GM23338 (cell line): ENCODE measurements around the gene PSORS1C1. TPM values are rescaled to one million over a fixed set of nuclear protein-coding genes. Genes with fewer than 3 reads are reported as not detected.

Experiments
- ATAC-seq: fragments of 200-7000 bp; cut with Tn5 transposase; 3 replicates; pipeline ENCODE4 v1.9.1; 2020
- DNase-seq: peaks from one replicate; pipeline ENCODE4 v3.0.0-alpha.2; 2015; ENCODE audit warnings: low spot score
- H2AFZ ChIP-seq: fragments of 200-600 bp; sonication (generic); 2 replicates; pipeline ENCODE4 v1.8.0; 2016; ENCODE audit warnings: antibody characterized with exemption, mild to moderate bottlenecking, moderate library complexity
- H3F3A ChIP-seq: fragments of 200-600 bp; sonication (generic); replicated peaks from 2 replicates; pipeline ENCODE4 v1.8.0; 2017; ENCODE audit warnings: antibody characterized with exemption, mixed run types, low read depth
- H3K27ac ChIP-seq: fragments of 200-600 bp; sonication (generic); 2 replicates; pipeline ENCODE4 v1.6.1; 2016; ENCODE audit warnings: low read depth
- H3K27me3 ChIP-seq: fragments of 200-600 bp; sonication (generic); 2 replicates; pipeline ENCODE4 v1.8.0; 2016; ENCODE audit warnings: mild to moderate bottlenecking, mixed run types, moderate library complexity; ENCODE audit not compliant: insufficient read depth
- H3K36me3 ChIP-seq: fragments of 200-600 bp; sonication (generic); 2 replicates; pipeline ENCODE4 v1.8.0; 2016; ENCODE audit warnings: mild to moderate bottlenecking; ENCODE audit not compliant: insufficient read depth
- H3K4me1 ChIP-seq: fragments of 200-600 bp; sonication (generic); 2 replicates; pipeline ENCODE4 v1.8.0; 2016; ENCODE audit warnings: mild to moderate bottlenecking, moderate library complexity; ENCODE audit not compliant: insufficient read depth
- H3K4me2 ChIP-seq: fragments of 200-600 bp; sonication (generic); 2 replicates; pipeline ENCODE4 v1.7.1; 2017; ENCODE audit warnings: mixed run types
- H3K4me3 ChIP-seq: fragments of 200-600 bp; sonication (generic); 2 replicates; pipeline ENCODE4 v1.6.1; 2016; ENCODE audit warnings: mixed run types
- H3K79me2 ChIP-seq: fragments of 200-600 bp; sonication (generic); replicated peaks from 2 replicates; pipeline ENCODE4 v1.8.0; 2017; ENCODE audit warnings: mild to moderate bottlenecking; ENCODE audit not compliant: insufficient read depth
- H3K9me2 ChIP-seq: fragments of 200-600 bp; sonication (generic); 2 replicates; pipeline ENCODE4 v1.8.0; 2017; ENCODE audit not compliant: insufficient read depth
- H4K20me1 ChIP-seq: fragments of 200-600 bp; sonication (generic); replicated peaks from 2 replicates; pipeline ENCODE4 v1.8.0; 2017; ENCODE audit warnings: mild to moderate bottlenecking; ENCODE audit not compliant: insufficient read depth
- H3K27ac Mint-ChIP-seq: 2 replicates; pipeline ENCODE4 v1.8.0; 2020; ENCODE audit warnings: inconsistent platforms, mild to moderate bottlenecking, moderate library complexity, mixed read lengths
- H3K27me3 Mint-ChIP-seq: 3 replicates; pipeline ENCODE4 v1.8.0; 2022; ENCODE audit warnings: low read depth, mild to moderate bottlenecking, moderate library complexity, mixed read lengths, inconsistent platforms; ENCODE audit not compliant: insufficient read depth, poor library complexity
- H3K36me3 Mint-ChIP-seq: 3 replicates; pipeline ENCODE4 v1.8.0; 2021; ENCODE audit warnings: low read depth, mild to moderate bottlenecking, inconsistent platforms, moderate library complexity, mixed read lengths
- H3K4me1 Mint-ChIP-seq: 3 replicates; pipeline ENCODE4 v1.8.0; 2020; ENCODE audit warnings: mild to moderate bottlenecking, inconsistent platforms, mixed read lengths
- H3K4me3 Mint-ChIP-seq: 3 replicates; pipeline ENCODE4 v1.8.0; 2021; ENCODE audit warnings: moderate library complexity, mild to moderate bottlenecking, inconsistent platforms, mixed read lengths
- H3K9me3 Mint-ChIP-seq: 3 replicates; pipeline ENCODE4 v1.8.0; 2020; ENCODE audit warnings: moderate library complexity, mild to moderate bottlenecking, inconsistent platforms, mixed read lengths
- CTCF ChIP-seq, 2 experiments: fragments of 200-600 bp in 1 of 2; sonication (generic) in 1 of 2; conservative IDR thresholded peaks; 2 replicates each; pipeline versions ENCODE4 v1.5.1 to v1.6.1; 2016 to 2017; ENCODE audit warnings: antibody characterized with exemption in 2 of 2, low read depth in 2 of 2, mild to moderate bottlenecking in 2 of 2, moderate library complexity in 1 of 2
- EZH2phosphoT487 ChIP-seq: fragments of 200-600 bp; sonication (generic); IDR thresholded peaks from one replicate; pipeline ENCODE4 v1.8.1; 2018; ENCODE audit warnings: antibody characterized with exemption; ENCODE audit not compliant: unreplicated experiment
- JUNB ChIP-seq: IDR thresholded peaks from one replicate; pipeline ENCODE4 v1.6.1; 2016; ENCODE audit warnings: antibody characterized with exemption; ENCODE audit not compliant: unreplicated experiment
- REST ChIP-seq: IDR thresholded peaks from one replicate; pipeline ENCODE4 v1.6.1; 2018; ENCODE audit warnings: antibody characterized with exemption; ENCODE audit not compliant: unreplicated experiment
- ZNF331 ChIP-seq: fragments of 250-450 bp; sonication (Bioruptor Pico); IDR thresholded peaks from 2 replicates; pipeline ENCODE4 v1.5.0; 2020; ENCODE audit warnings: low read depth, mild to moderate bottlenecking, moderate library complexity
- ZNF462 ChIP-seq: fragments of 250-450 bp; sonication (Bioruptor Pico); IDR thresholded peaks from 2 replicates; pipeline ENCODE4 v1.5.0; 2020; ENCODE audit warnings: mild to moderate bottlenecking, moderate library complexity
- polyA plus RNA-seq: library from polyadenylated mRNA; unstranded; fragments of >200 nt; fragmentation: Nextera tagmentation; extraction: Ambion mirVana; gene quantifications from 2 replicates; pipeline ENCODE4 v1.2.1, GENCODE V29; 2016
- total RNA-seq: library from RNA; depleted of rRNA; stranded (reverse); fragments of >200 nt; shearing (Covaris generic); gene quantifications from 2 replicates; pipeline ENCODE4 v1.2.3, GENCODE V29; 2014
- TF ChIP-seq, protein P1 (sequence below): IDR thresholded peaks from 2 replicates; pipeline ENCODE4 v1.6.1; 2016; ENCODE audit warnings: antibody characterized with exemption

The PSORS1C1 gene
- total and polyA plus RNA-seq, 2 experiments from 2014 or later, result not detected

DNA sequence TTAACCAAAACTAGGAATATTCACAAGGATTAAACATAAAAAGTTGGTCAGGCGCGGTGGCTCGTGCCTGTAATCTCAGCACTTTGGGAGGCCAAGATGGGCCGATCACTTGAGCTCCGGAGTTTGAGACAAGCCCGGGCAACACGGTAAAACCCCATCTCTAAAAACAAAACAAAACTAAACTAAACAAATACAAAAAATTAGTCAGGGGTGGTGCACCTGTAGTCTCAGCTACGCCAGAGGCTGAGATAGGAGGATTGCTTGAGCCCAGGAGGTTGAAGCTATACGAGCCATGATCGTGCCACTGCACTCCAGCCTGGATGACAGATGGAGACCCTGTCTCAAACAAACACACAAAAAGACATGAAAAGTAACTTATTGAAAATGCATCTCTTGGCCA, 21.1 kb downstream of the PSORS1C1 start:
- TF ChIP-seq EZH2phosphoT487 (no peak), JUNB (no peak), ZNF331 (CRISPR knock-in tag) (no peak), CTCF (conservative IDR thresholded peaks at IDR 0.05; ENCODE audit: low read depth in 2 of 2) (no peak), REST (no peak)
- TF ChIP-seq, protein P1, sequence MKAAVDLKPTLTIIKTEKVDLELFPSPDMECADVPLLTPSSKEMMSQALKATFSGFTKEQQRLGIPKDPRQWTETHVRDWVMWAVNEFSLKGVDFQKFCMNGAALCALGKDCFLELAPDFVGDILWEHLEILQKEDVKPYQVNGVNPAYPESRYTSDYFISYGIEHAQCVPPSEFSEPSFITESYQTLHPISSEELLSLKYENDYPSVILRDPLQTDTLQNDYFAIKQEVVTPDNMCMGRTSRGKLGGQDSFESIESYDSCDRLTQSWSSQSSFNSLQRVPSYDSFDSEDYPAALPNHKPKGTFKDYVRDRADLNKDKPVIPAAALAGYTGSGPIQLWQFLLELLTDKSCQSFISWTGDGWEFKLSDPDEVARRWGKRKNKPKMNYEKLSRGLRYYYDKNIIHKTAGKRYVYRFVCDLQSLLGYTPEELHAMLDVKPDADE, result no peak
- 0 out of 2 replicates have a peak, but pooled peaks cover 3% of the 10 kb centered on the region for H3K9me2 ChIP-seq
- no peaks in the 10 kb centered on the region for H3K36me3 ChIP-seq
- Mint-ChIP-seq H3K4me3 (no peak overlapping the region), H3K36me3 (0 out of 3 replicates have a peak, but pooled peaks cover 3% of the 10 kb centered on the region), H3K27me3 (peaks cover 12% of the 10 kb centered on the region), H3K27ac (no peak overlapping the region), H3K4me1 (peaks cover 28% of the 10 kb centered on the region), H3K9me3 (peaks cover 8% of the 10 kb centered on the region)
- no peak overlapping the region for H3K27ac ChIP-seq
- H3K4me3 ChIP-seq, result no peak overlapping the region
- H3K4me2 ChIP-seq, result no peak overlapping the region
- no peaks in the 10 kb centered on the region for H4K20me1 ChIP-seq
- DNase-seq (no peak), ATAC-seq (no peak)
- H3K79me2 ChIP-seq, result no peaks in the 10 kb centered on the region
- 0 out of 2 replicates have a peak, but pooled peaks cover 7% of the 10 kb centered on the region for H3K4me1 ChIP-seq
- H2AFZ ChIP-seq, result no peak overlapping the region
- no peaks in the 10 kb centered on the region for H3F3A ChIP-seq
- H3K27me3 ChIP-seq, result no peaks in the 10 kb centered on the region

DNA sequence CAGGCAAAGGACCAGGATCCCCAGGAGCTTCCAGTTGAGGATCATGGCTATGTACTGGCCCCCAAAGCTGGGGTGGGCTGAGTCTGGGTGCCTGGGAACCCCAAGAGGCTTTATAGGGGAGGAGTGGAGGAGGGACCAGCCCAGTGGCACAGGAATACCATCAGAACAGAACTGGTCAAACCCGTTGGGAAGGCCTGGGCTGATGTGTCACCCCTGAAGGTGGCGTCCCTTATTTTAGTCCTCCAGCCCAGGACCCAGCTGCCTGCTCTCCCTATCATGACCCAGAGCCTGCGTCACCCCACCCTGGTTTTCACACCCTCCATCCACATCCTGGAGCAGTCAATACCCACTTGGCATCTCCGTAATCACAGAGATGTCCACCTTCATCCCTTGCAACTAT, 24.4 kb downstream of the PSORS1C1 start, which contains the start of gene PSORS1C2:
PSORS1C2 (minus strand) TSS at position 85 of the 400 bp plus-strand sequence; CDS start at position 45, 40 bp downstream.
- peak within 1 kb of the TSS; percentile 50; the same call in 1 of the 2 replicates for H3K27ac Mint-ChIP-seq
- H3K4me3 ChIP-seq, result peak within 1 kb of the TSS; percentile 32; the same call in 1 of the 2 replicates
- H3K27ac ChIP-seq, result no peak within 1 kb of the TSS; the same call in 1 of the 2 replicates
- ATAC-seq (no peak), DNase-seq (no peak)
- no peak within 1 kb of the TSS for H2AFZ ChIP-seq
- H3K4me1 ChIP-seq, result peaks cover 7% of the 10 kb centered on the region; the same call in 1 of the 2 replicates
- peak within 1 kb of the TSS; percentile 40; the same call in 1 of the 3 replicates for H3K4me3 Mint-ChIP-seq
- H3K4me1 Mint-ChIP-seq, result peaks cover 44% of the 10 kb centered on the region
- H3K36me3 Mint-ChIP-seq, result peaks cover 14% of the 10 kb centered on the region
- no peaks in the 10 kb centered on the region for H4K20me1 ChIP-seq
- peaks cover 7% of the 10 kb centered on the region; the same call in 1 of the 2 replicates for H3K36me3 ChIP-seq
- peaks cover 8% of the 10 kb centered on the region; the same call in 2 of the 3 replicates for H3K9me3 Mint-ChIP-seq
- no peaks in the 10 kb centered on the region for H3K27me3 ChIP-seq
- H3K79me2 ChIP-seq, result no peaks in the 10 kb centered on the region
- H3K27me3 Mint-ChIP-seq, result peaks cover 14% of the 10 kb centered on the region
- H3K9me2 ChIP-seq, result 0 out of 2 replicates have a peak, but pooled peaks cover 3% of the 10 kb centered on the region
- H3F3A ChIP-seq, result no peaks in the 10 kb centered on the region
- peak within 1 kb of the TSS; percentile 40; the same call in 1 of the 2 replicates for H3K4me2 ChIP-seq
- TF ChIP-seq ZNF462 (CRISPR knock-in tag), result no peak
